ENCODE measurements around the gene MGAT5. TPM values are rescaled to one million over a fixed set of nuclear protein-coding genes. Genes with fewer than 3 reads are reported as not detected.

The MGAT5 gene
- total and polyA plus RNA-seq, 7 donors, result 1.1 to 7.0 (median 2.1) TPM

- no peaks in the 10 kb centered on the region for H3K27me3 ChIP-seq (ENCODE audit: insufficient read depth in 3 of 3, low read length in 2 of 3)
- no peaks in the 10 kb centered on the region for H3K4me1 ChIP-seq
- no peaks in the 10 kb centered on the region for H3K9me3 ChIP-seq
- H3K4me3 ChIP-seq, result no peak overlapping the region
- TF ChIP-seq, protein P1, sequence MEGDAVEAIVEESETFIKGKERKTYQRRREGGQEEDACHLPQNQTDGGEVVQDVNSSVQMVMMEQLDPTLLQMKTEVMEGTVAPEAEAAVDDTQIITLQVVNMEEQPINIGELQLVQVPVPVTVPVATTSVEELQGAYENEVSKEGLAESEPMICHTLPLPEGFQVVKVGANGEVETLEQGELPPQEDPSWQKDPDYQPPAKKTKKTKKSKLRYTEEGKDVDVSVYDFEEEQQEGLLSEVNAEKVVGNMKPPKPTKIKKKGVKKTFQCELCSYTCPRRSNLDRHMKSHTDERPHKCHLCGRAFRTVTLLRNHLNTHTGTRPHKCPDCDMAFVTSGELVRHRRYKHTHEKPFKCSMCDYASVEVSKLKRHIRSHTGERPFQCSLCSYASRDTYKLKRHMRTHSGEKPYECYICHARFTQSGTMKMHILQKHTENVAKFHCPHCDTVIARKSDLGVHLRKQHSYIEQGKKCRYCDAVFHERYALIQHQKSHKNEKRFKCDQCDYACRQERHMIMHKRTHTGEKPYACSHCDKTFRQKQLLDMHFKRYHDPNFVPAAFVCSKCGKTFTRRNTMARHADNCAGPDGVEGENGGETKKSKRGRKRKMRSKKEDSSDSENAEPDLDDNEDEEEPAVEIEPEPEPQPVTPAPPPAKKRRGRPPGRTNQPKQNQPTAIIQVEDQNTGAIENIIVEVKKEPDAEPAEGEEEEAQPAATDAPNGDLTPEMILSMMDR (IDR thresholded peaks at IDR 0.05), result no peak
- no peak overlapping the region for H3K27ac ChIP-seq
- WGBS, 3 donors, result 94 to 96% (median 95%) methylated on average over 7 of the region's 7 CpGs
- no peaks in the 10 kb centered on the region for H3K36me3 ChIP-seq (ENCODE audit: insufficient read depth in 1 of 2, low read depth in 1 of 2)
- intact Hi-C loops (cut with DNase I), result loop anchor here in 1 of 2 donors (10.0 kb wide), 1 partner anchor 437 kb away; no protein-coding TSS in a partner anchor
- no peak for ATAC-seq
- no peak for DNase-seq
Measured at GRCh38 chr2:134457353-134457752, 203.5 kb downstream of the MGAT5 start.

- DNase-seq, result no peak
- Histone ChIP-seq H3K9me3 (no peaks in the 10 kb centered on the region), H3K4me1 (no peaks in the 10 kb centered on the region), H3K27me3 (ENCODE audit: insufficient read depth in 3 of 3, low read length in 2 of 3) (no peaks in the 10 kb centered on the region), H3K4me3 (no peak overlapping the region), H3K36me3 (ENCODE audit: insufficient read depth in 1 of 2, low read depth in 1 of 2) (no peaks in the 10 kb centered on the region), H3K27ac (no peak overlapping the region)
- intact Hi-C loops (cut with DNase I), result loop anchor here in 1 of 2 donors (10.0 kb wide), 1 partner anchor 437 kb away; no protein-coding TSS in a partner anchor
- no peak for ATAC-seq
- TF ChIP-seq, protein P1 (IDR thresholded peaks at IDR 0.05), result no peak
- 88% methylated on average over 18 of the region's 18 CpGs for WGBS, 3 donors
Measured at GRCh38 chr2:134457765-134458472, 204.0 kb downstream of the MGAT5 start.

- DNase-seq, result no peak
- TF ChIP-seq, protein P1 (IDR thresholded peaks at IDR 0.05), result no peak
- no peak for ATAC-seq
- H3K27ac ChIP-seq, result no peak overlapping the region
- no peak overlapping the region for H3K4me3 ChIP-seq
- no peaks in the 10 kb centered on the region for H3K27me3 ChIP-seq (ENCODE audit: insufficient read depth in 3 of 3, low read length in 2 of 3)
- intact Hi-C loops (cut with DNase I), result loop anchor here in 1 of 2 donors (10.0 kb wide), 1 partner anchor 436 kb away; no protein-coding TSS in a partner anchor
- H3K4me1 ChIP-seq, result no peaks in the 10 kb centered on the region
- no peaks in the 10 kb centered on the region for H3K36me3 ChIP-seq (ENCODE audit: insufficient read depth in 1 of 2, low read depth in 1 of 2)
- no peaks in the 10 kb centered on the region for H3K9me3 ChIP-seq
- 94 to 97% (median 94%) methylated on average over 6 of the region's 6 CpGs for WGBS, 3 donors
Measured at GRCh38 chr2:134458473-134458853, 204.6 kb downstream of the MGAT5 start.

GRCh38 chr2:134458950-134459349 is 205.1 kb downstream of the MGAT5 start:
- TF ChIP-seq, protein P1 (IDR thresholded peaks at IDR 0.05), result no peak
- DNase-seq, result no peak
- H3K27ac ChIP-seq, result no peak overlapping the region
- ATAC-seq, result no peak
- intact Hi-C loops (cut with DNase I), result loop anchor here in 1 of 2 donors (10.0 kb wide), 1 partner anchor 436 kb away; no protein-coding TSS in a partner anchor
- no peaks in the 10 kb centered on the region for H3K36me3 ChIP-seq (ENCODE audit: insufficient read depth in 1 of 2, low read depth in 1 of 2)
- no peaks in the 10 kb centered on the region for H3K9me3 ChIP-seq
- WGBS, 3 donors, result 90 to 95% (median 94%) methylated on average over 10 of the region's 10 CpGs
- no peaks in the 10 kb centered on the region for H3K4me1 ChIP-seq
- H3K27me3 ChIP-seq (ENCODE audit: insufficient read depth in 3 of 3, low read length in 2 of 3), result no peaks in the 10 kb centered on the region
- H3K4me3 ChIP-seq, result no peak overlapping the region

Measured in psoas muscle (tissue), 8 donors.